Measurements from ENCODE around the gene LAX1. TPM values are rescaled to one million over a fixed set of nuclear protein-coding genes. Genes with fewer than 3 reads are reported as not detected.

Gene LAX1
- total RNA-seq, 1 donor from 2014 or later: not detected

DNA sequence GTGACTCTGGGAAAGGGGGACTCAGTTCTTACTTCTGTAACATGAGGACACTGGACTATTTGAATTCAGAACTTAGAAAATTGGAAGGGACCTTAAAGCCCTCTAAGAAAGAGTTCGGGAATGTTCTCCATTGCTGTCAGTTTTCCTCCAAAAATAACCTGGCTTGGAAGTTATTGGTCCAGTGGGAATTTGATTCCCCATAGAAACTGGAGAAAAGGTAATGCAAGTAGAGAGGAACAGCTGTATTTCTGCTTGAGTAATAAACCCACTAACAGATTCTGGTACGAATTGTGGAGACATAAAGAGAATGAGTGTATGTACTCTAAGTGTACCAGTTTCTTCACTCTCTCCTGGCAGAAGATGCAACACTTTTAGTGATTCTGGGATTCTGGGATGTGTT, 32.2 kb downstream of the LAX1 start:
- H3K4me3 Mint-ChIP-seq (ENCODE audit: unreplicated experiment): peak overlapping the region; percentile 100
- DNase-seq (ENCODE audit: low spot score): no peak
- H3K27ac Mint-ChIP-seq (ENCODE audit: unreplicated experiment): peak overlapping the region; percentile 100
- no peaks in the 10 kb centered on the region for H3K9me3 Mint-ChIP-seq (ENCODE audit: unreplicated experiment)
- peaks cover 37% of the 10 kb centered on the region for H3K4me1 Mint-ChIP-seq (ENCODE audit: unreplicated experiment)
- H3K36me3 Mint-ChIP-seq (ENCODE audit: low read depth, unreplicated experiment): peaks cover 25% of the 10 kb centered on the region
- TF ChIP-seq, protein P1, sequence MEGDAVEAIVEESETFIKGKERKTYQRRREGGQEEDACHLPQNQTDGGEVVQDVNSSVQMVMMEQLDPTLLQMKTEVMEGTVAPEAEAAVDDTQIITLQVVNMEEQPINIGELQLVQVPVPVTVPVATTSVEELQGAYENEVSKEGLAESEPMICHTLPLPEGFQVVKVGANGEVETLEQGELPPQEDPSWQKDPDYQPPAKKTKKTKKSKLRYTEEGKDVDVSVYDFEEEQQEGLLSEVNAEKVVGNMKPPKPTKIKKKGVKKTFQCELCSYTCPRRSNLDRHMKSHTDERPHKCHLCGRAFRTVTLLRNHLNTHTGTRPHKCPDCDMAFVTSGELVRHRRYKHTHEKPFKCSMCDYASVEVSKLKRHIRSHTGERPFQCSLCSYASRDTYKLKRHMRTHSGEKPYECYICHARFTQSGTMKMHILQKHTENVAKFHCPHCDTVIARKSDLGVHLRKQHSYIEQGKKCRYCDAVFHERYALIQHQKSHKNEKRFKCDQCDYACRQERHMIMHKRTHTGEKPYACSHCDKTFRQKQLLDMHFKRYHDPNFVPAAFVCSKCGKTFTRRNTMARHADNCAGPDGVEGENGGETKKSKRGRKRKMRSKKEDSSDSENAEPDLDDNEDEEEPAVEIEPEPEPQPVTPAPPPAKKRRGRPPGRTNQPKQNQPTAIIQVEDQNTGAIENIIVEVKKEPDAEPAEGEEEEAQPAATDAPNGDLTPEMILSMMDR (IDR thresholded peaks at IDR 0.05; ENCODE audit: unreplicated experiment): no peak
- H3K27me3 Mint-ChIP-seq (ENCODE audit: unreplicated experiment): peaks cover 9% of the 10 kb centered on the region

DNA sequence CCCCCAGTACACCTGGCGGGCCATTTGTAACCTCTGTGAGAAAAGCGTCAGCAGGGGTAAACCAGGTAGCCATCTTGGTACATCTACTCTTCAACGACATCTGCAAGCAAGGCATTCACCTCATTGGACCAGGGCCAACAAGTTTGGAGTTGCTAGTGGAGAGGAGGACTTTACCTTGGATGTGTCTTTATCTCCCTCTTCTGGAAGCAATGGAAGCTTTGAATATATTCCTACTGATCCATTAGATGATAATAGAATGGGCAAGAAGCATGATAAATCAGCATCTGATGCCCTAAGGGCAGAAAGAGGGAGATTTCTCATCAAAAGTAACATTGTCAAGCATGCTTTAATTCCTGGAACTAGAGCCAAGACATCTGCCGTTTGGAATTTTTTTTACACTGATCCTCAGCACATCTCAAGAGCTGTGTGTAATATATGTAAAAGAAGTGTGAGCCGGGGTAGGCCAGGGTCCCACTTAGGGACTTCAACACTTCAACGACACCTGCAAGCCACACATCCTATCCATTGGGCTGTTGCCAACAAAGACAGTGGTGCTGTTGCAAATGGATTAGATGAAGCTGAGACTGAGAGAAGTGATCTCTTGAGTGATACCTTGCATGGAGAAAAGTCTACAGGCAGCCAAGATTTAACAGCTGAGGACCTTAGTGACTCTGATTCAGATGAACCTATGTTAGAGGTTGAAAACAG, 33.1 kb downstream of the LAX1 start:
- Mint-ChIP-seq H3K27me3 (ENCODE audit: unreplicated experiment) (peaks cover 9% of the 10 kb centered on the region), H3K9me3 (ENCODE audit: unreplicated experiment) (no peaks in the 10 kb centered on the region), H3K36me3 (ENCODE audit: low read depth, unreplicated experiment) (peaks cover 25% of the 10 kb centered on the region), H3K27ac (ENCODE audit: unreplicated experiment) (no peak overlapping the region), H3K4me3 (ENCODE audit: unreplicated experiment) (no peak overlapping the region), H3K4me1 (ENCODE audit: unreplicated experiment) (peaks cover 37% of the 10 kb centered on the region)
- DNase-seq (ENCODE audit: low spot score): no peak
- TF ChIP-seq, protein P1 (IDR thresholded peaks at IDR 0.05; ENCODE audit: unreplicated experiment): no peak

DNA sequence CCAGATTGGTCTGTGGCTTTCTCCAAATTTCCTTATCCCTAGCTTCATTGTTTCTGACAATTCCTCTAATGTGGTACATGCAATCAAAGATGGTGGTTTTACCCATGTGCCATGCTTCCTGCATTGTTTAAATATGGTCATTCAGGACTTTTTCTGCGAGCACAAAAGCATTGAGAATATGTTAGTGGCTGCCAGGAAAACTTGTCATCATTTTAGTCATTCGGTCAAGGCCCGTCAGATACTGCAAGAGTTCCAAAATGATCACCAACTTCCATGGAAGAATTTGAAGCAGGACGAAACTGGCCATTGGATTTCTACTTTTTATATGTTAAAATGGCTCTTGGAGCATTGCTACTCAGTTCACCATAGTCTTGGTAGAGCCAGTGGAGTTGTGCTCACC, 34.2 kb downstream of the LAX1 start:
- DNase-seq (ENCODE audit: low spot score): no peak
- H3K4me3 Mint-ChIP-seq (ENCODE audit: unreplicated experiment): no peak overlapping the region
- peaks cover 35% of the 10 kb centered on the region for H3K4me1 Mint-ChIP-seq (ENCODE audit: unreplicated experiment)
- TF ChIP-seq, protein P1 (IDR thresholded peaks at IDR 0.05; ENCODE audit: unreplicated experiment): no peak
- H3K27ac Mint-ChIP-seq (ENCODE audit: unreplicated experiment): peak overlapping the region; percentile 30
- H3K27me3 Mint-ChIP-seq (ENCODE audit: unreplicated experiment): peaks cover 9% of the 10 kb centered on the region
- peaks cover 25% of the 10 kb centered on the region for H3K36me3 Mint-ChIP-seq (ENCODE audit: low read depth, unreplicated experiment)
- H3K9me3 Mint-ChIP-seq (ENCODE audit: unreplicated experiment): no peaks in the 10 kb centered on the region

DNA sequence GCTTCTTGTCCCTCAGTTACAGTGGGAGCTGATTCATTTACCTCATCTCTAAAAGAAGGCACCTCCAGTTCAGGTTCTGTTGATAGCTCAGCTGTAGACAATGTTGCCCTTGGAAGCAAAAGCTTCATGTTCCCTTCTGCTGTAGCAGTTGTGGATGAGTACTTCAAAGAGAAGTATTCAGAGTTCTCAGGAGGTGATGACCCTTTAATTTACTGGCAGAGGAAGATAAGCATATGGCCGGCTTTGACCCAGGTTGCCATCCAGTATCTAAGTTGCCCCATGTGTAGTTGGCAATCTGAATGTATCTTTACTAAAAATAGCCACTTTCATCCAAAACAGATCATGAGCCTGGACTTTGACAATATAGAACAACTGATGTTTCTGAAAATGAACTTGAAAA, 35.0 kb downstream of the LAX1 start:
- no peaks in the 10 kb centered on the region for H3K9me3 Mint-ChIP-seq (ENCODE audit: unreplicated experiment)
- H3K27me3 Mint-ChIP-seq (ENCODE audit: unreplicated experiment): peaks cover 8% of the 10 kb centered on the region
- peaks cover 32% of the 10 kb centered on the region for H3K4me1 Mint-ChIP-seq (ENCODE audit: unreplicated experiment)
- DNase-seq (ENCODE audit: low spot score): no peak
- H3K4me3 Mint-ChIP-seq (ENCODE audit: unreplicated experiment): no peak overlapping the region
- peaks cover 25% of the 10 kb centered on the region for H3K36me3 Mint-ChIP-seq (ENCODE audit: low read depth, unreplicated experiment)
- no peak overlapping the region for H3K27ac Mint-ChIP-seq (ENCODE audit: unreplicated experiment)
- TF ChIP-seq, protein P1 (IDR thresholded peaks at IDR 0.05; ENCODE audit: unreplicated experiment): no peak

DNA sequence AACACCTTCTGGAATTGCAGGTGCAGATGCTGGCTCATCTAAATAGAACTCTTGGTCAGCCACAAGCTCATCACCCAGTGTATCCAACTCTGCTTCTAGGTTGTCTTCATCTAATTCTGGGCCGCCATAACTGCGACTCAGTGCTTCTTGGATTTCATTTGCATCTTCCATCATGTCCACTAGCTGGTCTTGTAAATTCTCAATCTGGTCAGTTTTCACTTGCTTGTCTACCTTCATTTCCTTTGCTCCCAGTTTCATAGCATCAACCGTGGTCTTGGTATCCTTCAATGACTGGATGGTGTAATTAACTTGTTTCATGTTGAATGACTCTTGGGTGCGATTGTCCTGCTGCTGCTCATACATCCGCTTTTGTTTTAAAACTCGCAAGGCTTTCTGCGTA, 40.7 kb downstream of the LAX1 start:
- no peaks in the 10 kb centered on the region for H3K27me3 Mint-ChIP-seq (ENCODE audit: unreplicated experiment)
- H3K4me3 Mint-ChIP-seq (ENCODE audit: unreplicated experiment): no peak overlapping the region
- H3K4me1 Mint-ChIP-seq (ENCODE audit: unreplicated experiment): no peaks in the 10 kb centered on the region
- H3K36me3 Mint-ChIP-seq (ENCODE audit: low read depth, unreplicated experiment): peaks cover 5% of the 10 kb centered on the region
- TF ChIP-seq, protein P1 (IDR thresholded peaks at IDR 0.05; ENCODE audit: unreplicated experiment): no peak
- DNase-seq (ENCODE audit: low spot score): no peak
- no peaks in the 10 kb centered on the region for H3K9me3 Mint-ChIP-seq (ENCODE audit: unreplicated experiment)
- H3K27ac Mint-ChIP-seq (ENCODE audit: unreplicated experiment): no peak overlapping the region

All from endothelial cell (in vitro differentiated cells).